Right lobe of liver (tissue), 6 donors: Measurements from ENCODE around the gene KIAA1549. TPM values are rescaled to one million over a fixed set of nuclear protein-coding genes. Genes with fewer than 3 reads are reported as not detected.
A peak's percentile ranks its signal among the peaks of the same experiment; 100 is the strongest.

Experiments
- ATAC-seq, 4 donors: fragments of 200-7000 bp; cut with Tn5 transposase; one replicate each; pipeline ENCODE4 v1.9.1; 2020; ENCODE audit warnings: mild to moderate bottlenecking in 4 of 4, moderate library complexity in 4 of 4
- DNase-seq, 3 donors: peaks; one replicate each; pipeline ENCODE4 v3.0.0-alpha.2; 2020
- H3K27ac ChIP-seq, 3 donors: fragments of 200-600 bp; one replicate each; pipeline ENCODE4 v1.8.0; 2022
- H3K27me3 ChIP-seq, 2 donors: fragments of 200-600 bp; one replicate each; pipeline ENCODE4 v1.8.0; 2022
- H3K36me3 ChIP-seq, 4 donors: fragments of 200-600 bp; sonication (generic) in 1 of 4; one replicate each; pipeline versions ENCODE4 v1.5.1 to v1.8.0; 2017 to 2022; ENCODE audit warnings: control low read depth in 1 of 4
- H3K4me1 ChIP-seq, 4 donors: fragments of 200-600 bp; sonication (generic) in 1 of 4; one replicate each; pipeline versions ENCODE4 v1.5.1 to v1.8.0; 2017 to 2022; ENCODE audit warnings: control low read depth in 1 of 4
- H3K4me3 ChIP-seq, 3 donors: fragments of 200-600 bp; one replicate each; pipeline ENCODE4 v1.8.0; 2022
- H3K9me3 ChIP-seq, 4 donors: fragments of 200-600 bp; sonication (generic) in 1 of 4; one replicate each; pipeline versions ENCODE4 v1.5.1 to v1.8.0; 2017 to 2022; ENCODE audit warnings: control low read depth in 1 of 4
- CTCF ChIP-seq, 4 donors: fragments of 200-600 bp in 3 of 4; fragments of 450-650 bp in 1 of 4; IDR thresholded peaks; one replicate each; pipeline versions ENCODE4 v1.5.1 to v1.8.0; 2016 to 2022; ENCODE audit warnings: antibody characterized with exemption in 4 of 4, mild to moderate bottlenecking in 2 of 4
- POLR2A ChIP-seq: fragments of 450-650 bp; IDR thresholded peaks from one replicate; pipeline ENCODE4 v1.6.1; 2017; ENCODE audit warnings: antibody characterized with exemption, mild to moderate bottlenecking
- WGBS: methylation state at CpG from one replicate; pipeline ENCODE4 v1.1.6; 2018; ENCODE audit warnings: low coverage, low lambda C conversion rate; ENCODE audit not compliant: insufficient coverage; ENCODE audit errors: missing lambda C conversion rate; 5-methylcytosine and 5-hydroxymethylcytosine counted together
- intact Hi-C, 2 donors: fragments of 100-400 bp; cut with DNase I; formaldehyde crosslinking; loops; one replicate each; pipeline versions ENCODE4 v1.11.2 to v1.14.1; 2022
- total RNA-seq, 6 experiments: library from RNA; depleted of rRNA in 2 of 6; stranded (reverse); fragments of >200 nt in 2 of 6; fragmentation: NEBNext Ultra II Directional in 3 of 6; extraction: Animal tissue kit (Norgen Biotek cat#: 25700) in 3 of 6; gene quantifications; one replicate each; pipeline versions ENCODE4 v1.1.0 to v1.2.4, GENCODE V29; 2016 to 2023
- donor health status: DM: no; HTN: yes; CAD: no.
- donor health status: DM: no; HTN: no; CAD: no.
- donor health status: DM: no; HTN: no; CAD: no.
- donor health status: DM: no; HTN: yes; CAD: no.
- donor health status: DM: no; HTN: yes; CAD: no.

KIAA1549 gene
- total RNA-seq, 6 experiments from 2014 or later: 0.56 to 1.9 (median 0.68) TPM

- Histone ChIP-seq H3K36me3 (no peaks in the 10 kb centered on the region), H3K4me3 (no peak overlapping the region), H3K4me1 (no peaks in the 10 kb centered on the region), H3K27ac (no peak overlapping the region), H3K9me3 (no peaks in the 10 kb centered on the region), H3K27me3 (no peaks in the 10 kb centered on the region)
- over 99% methylated on average over 17 of the region's 30 CpGs for WGBS
- intact Hi-C loops: no loop called here
- ATAC-seq: peak in 1 of 4 donors; percentile 20
- TF ChIP-seq CTCF (IDR thresholded peaks at IDR 0.05) (no peak), POLR2A (no peak)
- no peak for DNase-seq
These were observed 111.8 kb downstream of the KIAA1549 start for GRCh38 chr7:138869353-138869752.

GRCh38 chr7:138868711-138869110 is 112.5 kb downstream of the KIAA1549 start:
- 94% methylated on average over 10 of the region's 14 CpGs for WGBS
- Histone ChIP-seq H3K4me1 (no peaks in the 10 kb centered on the region), H3K36me3 (no peaks in the 10 kb centered on the region), H3K4me3 (no peak overlapping the region), H3K27me3 (no peaks in the 10 kb centered on the region), H3K27ac (no peak overlapping the region), H3K9me3 (no peaks in the 10 kb centered on the region)
- ATAC-seq: no peak
- no peak for DNase-seq
- intact Hi-C loops: no loop called here
- TF ChIP-seq CTCF (IDR thresholded peaks at IDR 0.05) (no peak), POLR2A (no peak)

- no peaks in the 10 kb centered on the region for H3K9me3 ChIP-seq
- no peaks in the 10 kb centered on the region for H3K36me3 ChIP-seq
- DNase-seq (no peak), ATAC-seq (no peak)
- H3K4me1 ChIP-seq: no peaks in the 10 kb centered on the region
- intact Hi-C loops: no loop called here
- WGBS: 100% methylated on average over 2 of the region's 19 CpGs
- H3K27me3 ChIP-seq: no peaks in the 10 kb centered on the region
- H3K4me3 ChIP-seq: no peak overlapping the region
- no peak overlapping the region for H3K27ac ChIP-seq
- TF ChIP-seq CTCF (IDR thresholded peaks at IDR 0.05): no peak
- TF ChIP-seq POLR2A: no peak
These were observed 113.4 kb downstream of the KIAA1549 start for GRCh38 chr7:138867744-138868143.

GRCh38 chr7:138866353-138866752 is 114.8 kb downstream of the KIAA1549 start:
- TF ChIP-seq POLR2A (no peak), CTCF (IDR thresholded peaks at IDR 0.05) (no peak)
- no peak overlapping the region for H3K27ac ChIP-seq
- DNase-seq (no peak), ATAC-seq (no peak)
- H3K9me3 ChIP-seq: no peaks in the 10 kb centered on the region
- no peak overlapping the region for H3K4me3 ChIP-seq
- no peaks in the 10 kb centered on the region for H3K36me3 ChIP-seq
- no peaks in the 10 kb centered on the region for H3K4me1 ChIP-seq
- WGBS: 91% methylated on average over 7 of the region's 9 CpGs
- intact Hi-C loops: no loop called here
- H3K27me3 ChIP-seq: no peaks in the 10 kb centered on the region

GRCh38 chr7:138865843-138866242 is 115.3 kb downstream of the KIAA1549 start:
- Histone ChIP-seq H3K4me3 (no peak overlapping the region), H3K9me3 (no peaks in the 10 kb centered on the region), H3K36me3 (no peaks in the 10 kb centered on the region), H3K4me1 (no peaks in the 10 kb centered on the region), H3K27ac (no peak overlapping the region), H3K27me3 (no peaks in the 10 kb centered on the region)
- intact Hi-C loops: no loop called here
- WGBS: 38% methylated on average over 3 of the region's 4 CpGs
- DNase-seq (no peak), ATAC-seq (no peak)
- TF ChIP-seq POLR2A: no peak
- no peak for TF ChIP-seq CTCF (IDR thresholded peaks at IDR 0.05)
